ENCODE measurements around the gene PDK4. TPM values are rescaled to one million over a fixed set of nuclear protein-coding genes. Genes with fewer than 3 reads are reported as not detected.
"Not testable (repeated sequence)": the region's sequence is repeated elsewhere in the genome, so short reads cannot be mapped to it uniquely, and the experiment has no call there.

The PDK4 gene
- total and polyA plus RNA-seq, 9 of the 15 experiments (the other 6 are each of a cell fraction or from before 2014, with no cell fraction given): 0.03 to 0.24 (median 0.08) TPM; not detected in 2

GRCh38 chr7:95605275-95605674, 9.0 kb upstream of the PDK4 start (continued):
- TF ChIP-seq SMARCB1 (IDR thresholded peaks at IDR 0.05; ENCODE audit: insufficient read length, low read depth): no peak
- no peak for TF ChIP-seq E2F6 (IDR thresholded peaks at IDR 0.05; ENCODE audit: borderline replicate concordance in 1 of 2, extremely low read depth in 1 of 2, insufficient read depth in 1 of 2, insufficient read length in 1 of 2, low read depth in 1 of 2, low read length in 1 of 2, poor library complexity in 1 of 2, severe bottlenecking in 1 of 2)
- TF ChIP-seq POLR3G (IDR thresholded peaks at IDR 0.05; ENCODE audit: extremely low read depth, insufficient read length, insufficient replicate concordance): no peak
- TF ChIP-seq ZNF311 (CRISPR knock-in tag; IDR thresholded peaks at IDR 0.05): no peak
- TF ChIP-seq ZNF79 (CRISPR knock-in tag; IDR thresholded peaks at IDR 0.05; ENCODE audit: low read depth): no peak
- no peak for TF ChIP-seq ZNF780A (CRISPR knock-in tag; IDR thresholded peaks at IDR 0.05)

- FAIRE-seq; H3K36me3 ChIP-seq (ENCODE audit: control insufficient read depth, insufficient read depth, low read length); CTCF ChIA-PET (ENCODE audit: low intra/inter-chr PET ratio); H2AFZ ChIP-seq (ENCODE audit: low read depth, low read length); H3K4me3 ChIP-seq; H3K27ac ChIP-seq (ENCODE audit: extremely low read depth, low read depth, low read length); in situ Hi-C loops (cut with MboI); H3K79me2 ChIP-seq (ENCODE audit: control insufficient read depth, insufficient read depth, low read length); H3K4me1 ChIP-seq (replicated peaks in 1 of 2; ENCODE audit: control insufficient read depth in 2 of 2, insufficient read depth in 2 of 2, low read length in 2 of 2); H3K4me2 ChIP-seq (ENCODE audit: insufficient read depth, low read length); H3K9ac ChIP-seq (ENCODE audit: insufficient read depth in 1 of 2, low read depth in 2 of 2, low read length in 2 of 2); H4K20me1 ChIP-seq (replicated peaks; ENCODE audit: control insufficient read depth, insufficient read depth, low read length); POLR2A ChIA-PET; intact Hi-C loops (cut with micrococcal nuclease); H3K9me3 ChIP-seq (replicated peaks; ENCODE audit: control insufficient read depth, insufficient read depth, low read depth, low read length); DNase-seq (ENCODE audit: extremely low read depth in 1 of 4, low spot score in 3 of 4); H3K9me1 ChIP-seq (ENCODE audit: control insufficient read depth, insufficient read depth, low read length); H3K27me3 ChIP-seq (ENCODE audit: control insufficient read depth in 2 of 2, insufficient read depth in 2 of 2, low read length in 2 of 2); ATAC-seq; BruUV-seq (replicated peaks): not testable (repeated sequence)
- 20% methylated on average over 2 of the region's 3 CpGs for WGBS (ENCODE audit: insufficient coverage, low coverage, missing lambda C conversion rate)
- peak; percentile 73 for TF ChIP-seq ZNF146 (CRISPR knock-in tag; IDR thresholded peaks at IDR 0.05; ENCODE audit: unreplicated experiment)
These were observed 8.5 kb upstream of the PDK4 start for GRCh38 chr7:95604811-95605210.

GRCh38 chr7:95604397-95604796, 8.1 kb upstream of the PDK4 start:
- not testable (repeated sequence) for ATAC-seq

More at GRCh38 chr7:95604397-95604796, 8.1 kb upstream of the PDK4 start:
- H3K4me2 ChIP-seq (ENCODE audit: insufficient read depth, low read length); H4K20me1 ChIP-seq (replicated peaks; ENCODE audit: control insufficient read depth, insufficient read depth, low read length); BruUV-seq (replicated peaks); H3K9me3 ChIP-seq (replicated peaks; ENCODE audit: control insufficient read depth, insufficient read depth, low read depth, low read length); in situ Hi-C loops (cut with MboI); H3K9ac ChIP-seq (ENCODE audit: insufficient read depth in 1 of 2, low read depth in 2 of 2, low read length in 2 of 2); H3K27ac ChIP-seq (ENCODE audit: extremely low read depth, low read depth, low read length); H3K79me2 ChIP-seq (ENCODE audit: control insufficient read depth, insufficient read depth, low read length); H3K36me3 ChIP-seq (ENCODE audit: control insufficient read depth, insufficient read depth, low read length); DNase-seq (ENCODE audit: extremely low read depth in 1 of 4, low spot score in 3 of 4); H3K4me1 ChIP-seq (replicated peaks in 1 of 2; ENCODE audit: control insufficient read depth in 2 of 2, insufficient read depth in 2 of 2, low read length in 2 of 2); intact Hi-C loops (cut with micrococcal nuclease); POLR2A ChIA-PET; H2AFZ ChIP-seq (ENCODE audit: low read depth, low read length); H3K27me3 ChIP-seq (ENCODE audit: control insufficient read depth in 2 of 2, insufficient read depth in 2 of 2, low read length in 2 of 2); CTCF ChIA-PET (ENCODE audit: low intra/inter-chr PET ratio); H3K9me1 ChIP-seq (ENCODE audit: control insufficient read depth, insufficient read depth, low read length); FAIRE-seq; H3K4me3 ChIP-seq: not testable (repeated sequence)
- 11% methylated on average over 2 of the region's 2 CpGs for WGBS (ENCODE audit: insufficient coverage, low coverage, missing lambda C conversion rate)

Measured in K562 (cell line).